ENCODE measurements around the gene SUN1.

GRCh38 chr7:921071-921461, 88.8 kb downstream of the SUN1 start:
- TF ChIP-seq CTCF (conservative IDR thresholded peaks at IDR 0.05; ENCODE audit: low read length), result no peak
- TF ChIP-seq EZH2phosphoT487 (IDR thresholded peaks at IDR 0.05; ENCODE audit: borderline replicate concordance, low read depth, low read length), result no peak
